ENCODE results near the gene GPR157.

GPR157 gene

DNA sequence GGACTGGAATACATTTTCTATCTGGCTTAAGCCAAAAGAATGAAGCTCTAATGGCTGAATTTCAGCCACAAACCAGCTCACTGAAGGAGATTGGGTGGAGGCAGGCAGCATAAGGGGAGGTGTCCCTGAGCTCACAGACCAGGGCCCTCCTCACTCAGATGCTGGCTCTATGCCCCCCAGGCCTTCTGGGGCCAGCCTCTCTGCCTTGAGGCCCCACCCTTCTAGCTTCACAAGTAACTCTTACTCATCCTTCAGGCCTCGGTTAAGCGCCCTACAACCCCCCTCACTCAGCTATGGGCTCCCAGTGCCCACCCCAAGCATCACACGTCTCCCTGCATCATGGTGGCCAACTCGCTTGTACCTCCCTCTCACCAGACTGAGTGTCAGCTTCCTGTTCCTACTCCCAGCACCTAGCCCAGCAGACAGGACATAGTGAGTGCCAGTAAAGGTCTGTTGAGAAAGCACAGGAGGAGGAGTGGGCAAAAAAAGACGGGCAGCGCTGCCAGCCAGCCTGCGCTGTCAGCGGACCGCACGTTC lies 40.8 kb upstream of the GPR157 start:
- H3K4me3 ChIP-seq (ENCODE audit: low read length, poor library complexity, severe bottlenecking) = no peak overlapping the region
- no peak overlapping the region for H3K4me2 ChIP-seq (ENCODE audit: low read depth, low read length, poor library complexity, severe bottlenecking)
- H3F3A ChIP-seq (ENCODE audit: low read depth) = no peaks in the 10 kb centered on the region
- H3K9ac ChIP-seq (ENCODE audit: low read depth, low read length, poor library complexity, severe bottlenecking) = no peak overlapping the region
- no peaks in the 10 kb centered on the region for H3K4me1 ChIP-seq (ENCODE audit: insufficient read depth, low read length, poor library complexity, severe bottlenecking)
- no peaks in the 10 kb centered on the region for H4K20me1 ChIP-seq (ENCODE audit: insufficient read depth, low read length, poor library complexity, severe bottlenecking)
- H3K36me3 ChIP-seq (ENCODE audit: insufficient read depth, low read length) = no peaks in the 10 kb centered on the region
- no peaks in the 10 kb centered on the region for H3K79me2 ChIP-seq (ENCODE audit: insufficient read depth, low read length)
- no peaks in the 10 kb centered on the region for H3K9me2 ChIP-seq (replicated peaks; ENCODE audit: low read depth, low read length)
- H2AFZ ChIP-seq (ENCODE audit: low read length) = no peak overlapping the region
- TF ChIP-seq, protein P1, sequence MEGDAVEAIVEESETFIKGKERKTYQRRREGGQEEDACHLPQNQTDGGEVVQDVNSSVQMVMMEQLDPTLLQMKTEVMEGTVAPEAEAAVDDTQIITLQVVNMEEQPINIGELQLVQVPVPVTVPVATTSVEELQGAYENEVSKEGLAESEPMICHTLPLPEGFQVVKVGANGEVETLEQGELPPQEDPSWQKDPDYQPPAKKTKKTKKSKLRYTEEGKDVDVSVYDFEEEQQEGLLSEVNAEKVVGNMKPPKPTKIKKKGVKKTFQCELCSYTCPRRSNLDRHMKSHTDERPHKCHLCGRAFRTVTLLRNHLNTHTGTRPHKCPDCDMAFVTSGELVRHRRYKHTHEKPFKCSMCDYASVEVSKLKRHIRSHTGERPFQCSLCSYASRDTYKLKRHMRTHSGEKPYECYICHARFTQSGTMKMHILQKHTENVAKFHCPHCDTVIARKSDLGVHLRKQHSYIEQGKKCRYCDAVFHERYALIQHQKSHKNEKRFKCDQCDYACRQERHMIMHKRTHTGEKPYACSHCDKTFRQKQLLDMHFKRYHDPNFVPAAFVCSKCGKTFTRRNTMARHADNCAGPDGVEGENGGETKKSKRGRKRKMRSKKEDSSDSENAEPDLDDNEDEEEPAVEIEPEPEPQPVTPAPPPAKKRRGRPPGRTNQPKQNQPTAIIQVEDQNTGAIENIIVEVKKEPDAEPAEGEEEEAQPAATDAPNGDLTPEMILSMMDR (conservative IDR thresholded peaks at IDR 0.05; ENCODE audit: low read length) = no peak
- TF ChIP-seq EZH2phosphoT487 (IDR thresholded peaks at IDR 0.05; ENCODE audit: borderline replicate concordance) = no peak
- no peaks in the 10 kb centered on the region for H3K27me3 ChIP-seq (ENCODE audit: insufficient read depth, low read length, poor library complexity, severe bottlenecking)
- no peaks in the 10 kb centered on the region for H3K9me3 ChIP-seq (ENCODE audit: insufficient read depth, low read depth, low read length)

DNA sequence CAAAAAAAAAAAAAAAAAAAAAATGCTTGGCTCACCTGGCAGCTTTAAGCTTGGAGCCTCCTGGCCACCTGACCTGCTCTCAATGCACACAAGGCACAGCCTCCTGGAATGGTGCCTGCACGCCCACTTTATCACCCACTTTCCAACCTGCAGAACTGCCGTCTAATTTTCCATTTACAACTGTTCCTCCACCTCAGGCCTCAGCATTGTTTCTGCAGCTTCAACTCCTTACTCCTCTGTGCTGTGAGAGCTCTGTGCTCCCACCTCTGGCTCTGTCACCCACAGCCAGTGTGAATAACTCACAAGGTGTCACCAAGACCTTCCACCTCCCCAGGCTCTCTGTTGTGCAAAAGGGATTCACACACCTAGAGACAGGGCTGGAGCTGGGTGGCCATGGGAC lies 38.7 kb upstream of the GPR157 start:
- no peak overlapping the region for H3K9ac ChIP-seq (ENCODE audit: low read depth, low read length, poor library complexity, severe bottlenecking)
- H3F3A ChIP-seq (ENCODE audit: low read depth) = no peaks in the 10 kb centered on the region
- no peak overlapping the region for H3K4me3 ChIP-seq (ENCODE audit: low read length, poor library complexity, severe bottlenecking)
- H3K9me2 ChIP-seq (replicated peaks; ENCODE audit: low read depth, low read length) = no peaks in the 10 kb centered on the region
- no peaks in the 10 kb centered on the region for H3K9me3 ChIP-seq (ENCODE audit: insufficient read depth, low read depth, low read length)
- no peaks in the 10 kb centered on the region for H3K36me3 ChIP-seq (ENCODE audit: insufficient read depth, low read length)
- no peaks in the 10 kb centered on the region for H3K79me2 ChIP-seq (ENCODE audit: insufficient read depth, low read length)
- H3K4me2 ChIP-seq (ENCODE audit: low read depth, low read length, poor library complexity, severe bottlenecking) = no peak overlapping the region
- no peaks in the 10 kb centered on the region for H3K4me1 ChIP-seq (ENCODE audit: insufficient read depth, low read length, poor library complexity, severe bottlenecking)
- H2AFZ ChIP-seq (ENCODE audit: low read length) = no peak overlapping the region
- H3K27me3 ChIP-seq (ENCODE audit: insufficient read depth, low read length, poor library complexity, severe bottlenecking) = no peaks in the 10 kb centered on the region
- TF ChIP-seq, protein P1 (conservative IDR thresholded peaks at IDR 0.05; ENCODE audit: low read length) = no peak
- TF ChIP-seq EZH2phosphoT487 (IDR thresholded peaks at IDR 0.05; ENCODE audit: borderline replicate concordance) = no peak
- H4K20me1 ChIP-seq (ENCODE audit: insufficient read depth, low read length, poor library complexity, severe bottlenecking) = no peaks in the 10 kb centered on the region

DNA sequence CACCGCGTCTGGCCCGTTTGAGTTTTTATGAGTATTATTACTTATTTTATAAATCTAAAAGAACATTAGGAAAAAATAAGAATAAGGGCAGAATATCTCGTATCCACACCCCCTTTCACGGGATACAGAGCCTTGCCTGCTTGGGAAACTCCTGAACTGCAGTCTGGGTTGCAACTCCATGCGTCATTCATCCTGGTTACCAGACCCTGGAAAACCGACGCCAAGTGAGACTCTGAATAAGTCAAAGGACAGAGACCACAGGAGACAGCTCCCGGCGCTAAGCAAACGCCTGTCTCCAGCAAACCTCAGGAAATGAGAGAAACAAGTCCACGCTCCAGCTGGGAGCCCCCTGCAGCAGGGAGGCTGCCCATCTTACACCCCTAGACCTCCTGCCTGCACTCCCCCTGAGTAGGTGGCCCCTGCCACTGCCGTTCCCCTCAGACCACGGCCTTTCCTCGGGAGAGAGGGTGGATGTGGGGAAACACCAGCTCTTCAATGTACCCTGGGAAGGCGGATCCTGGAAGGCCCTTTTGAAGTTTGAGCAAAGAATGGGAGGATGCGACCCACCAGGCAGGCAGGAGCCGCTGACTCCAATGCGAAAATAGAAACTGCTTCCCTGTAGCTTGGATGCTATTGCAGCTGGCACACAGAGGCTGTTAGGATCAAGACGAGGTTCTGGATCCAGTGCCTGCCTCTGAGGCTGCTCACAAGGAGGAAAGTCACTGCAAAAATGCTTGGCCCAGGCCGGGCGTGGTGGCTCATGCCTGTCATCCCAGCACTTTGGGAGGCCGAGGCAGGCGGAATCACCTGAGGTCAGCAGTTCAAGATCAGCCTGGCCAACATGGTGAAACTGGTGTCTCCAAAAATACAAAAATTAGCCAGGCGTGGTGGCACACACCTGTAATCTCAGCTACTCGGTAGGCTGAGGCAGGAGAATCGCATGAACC lies 37.7 kb upstream of the GPR157 start:
- no peaks in the 10 kb centered on the region for H3K9me2 ChIP-seq (replicated peaks; ENCODE audit: low read depth, low read length)
- no peak overlapping the region for H2AFZ ChIP-seq (ENCODE audit: low read length)
- no peak overlapping the region for H3K4me3 ChIP-seq (ENCODE audit: low read length, poor library complexity, severe bottlenecking)
- no peak overlapping the region for H3K4me2 ChIP-seq (ENCODE audit: low read depth, low read length, poor library complexity, severe bottlenecking)
- no peaks in the 10 kb centered on the region for H3K27me3 ChIP-seq (ENCODE audit: insufficient read depth, low read length, poor library complexity, severe bottlenecking)
- no peaks in the 10 kb centered on the region for H3K9me3 ChIP-seq (ENCODE audit: insufficient read depth, low read depth, low read length)
- no peaks in the 10 kb centered on the region for H3F3A ChIP-seq (ENCODE audit: low read depth)
- H3K36me3 ChIP-seq (ENCODE audit: insufficient read depth, low read length) = no peaks in the 10 kb centered on the region
- TF ChIP-seq, protein P1 (conservative IDR thresholded peaks at IDR 0.05; ENCODE audit: low read length) = no peak
- TF ChIP-seq EZH2phosphoT487 (IDR thresholded peaks at IDR 0.05; ENCODE audit: borderline replicate concordance) = no peak
- H3K79me2 ChIP-seq (ENCODE audit: insufficient read depth, low read length) = no peaks in the 10 kb centered on the region
- no peaks in the 10 kb centered on the region for H3K4me1 ChIP-seq (ENCODE audit: insufficient read depth, low read length, poor library complexity, severe bottlenecking)
- no peak overlapping the region for H3K9ac ChIP-seq (ENCODE audit: low read depth, low read length, poor library complexity, severe bottlenecking)
- H4K20me1 ChIP-seq (ENCODE audit: insufficient read depth, low read length, poor library complexity, severe bottlenecking) = no peaks in the 10 kb centered on the region

Data from Loucy (cell line).